Brain pericyte (primary cell): Measurements from ENCODE around the gene RPS26.
"Not testable (repeated sequence)": the region's sequence is repeated elsewhere in the genome, so short reads cannot be mapped to it uniquely, and the experiment has no call there.

Source experiments
- DNase-seq: peaks from one replicate; pipeline ENCODE4 v3.0.0-alpha.2; 2012; ENCODE audit warnings: low read depth, low spot score

Gene RPS26

GRCh38 chr12:56021889-56022497 is 19.7 kb upstream of the RPS26 start:
- DNase-seq, result no peak

GRCh38 chr12:56028511-56029165 is 13.1 kb upstream of the RPS26 start:
- DNase-seq, result no peak

GRCh38 chr12:56029166-56029519 is 12.6 kb upstream of the RPS26 start:
- DNase-seq, result no peak

- no peak for DNase-seq
These were observed 11.9 kb upstream of the RPS26 start for GRCh38 chr12:56029666-56030293.

GRCh38 chr12:56031987-56032386 is 9.7 kb upstream of the RPS26 start:
- no peak for DNase-seq

GRCh38 chr12:56034586-56035332 is 7.0 kb upstream of the RPS26 start:
- DNase-seq, result no peak

- no peak for DNase-seq
These were observed 4.6 kb upstream of the RPS26 start for GRCh38 chr12:56037161-56037560.

GRCh38 chr12:56038022-56038655 is 3.6 kb upstream of the RPS26 start:
- DNase-seq, result no peak

GRCh38 chr12:56040151-56040550 is 1.6 kb upstream of the RPS26 start:
- DNase-seq, result no peak

- no peak for DNase-seq
These were observed 661 bp upstream of the RPS26 start for GRCh38 chr12:56040963-56041551.

GRCh38 chr12:56042430-56042813 is 704 bp downstream of the RPS26 start:
- DNase-seq, result not testable (repeated sequence)

- DNase-seq, result no peak
These were observed 1.1 kb downstream of the RPS26 start for GRCh38 chr12:56042843-56043242.

GRCh38 chr12:56046027-56046780 is 4.5 kb downstream of the RPS26 start:
- DNase-seq, result no peak

- DNase-seq, result no peak
These were observed 11.7 kb downstream of the RPS26 start for GRCh38 chr12:56053407-56053893.

- DNase-seq, result not testable (repeated sequence)
These were observed 18.2 kb downstream of the RPS26 start for GRCh38 chr12:56059964-56060363.

GRCh38 chr12:56061982-56062381 is 20.3 kb downstream of the RPS26 start:
- no peak for DNase-seq

- no peak for DNase-seq
These were observed 21.3 kb downstream of the RPS26 start for GRCh38 chr12:56062996-56063395.

GRCh38 chr12:56071648-56072047 is 29.9 kb downstream of the RPS26 start:
- DNase-seq, result no peak

- no peak for DNase-seq
These were observed 32.7 kb downstream of the RPS26 start for GRCh38 chr12:56074396-56074795.

GRCh38 chr12:56077966-56078365 is 36.2 kb downstream of the RPS26 start:
- DNase-seq, result not testable (repeated sequence)

- no peak for DNase-seq
These were observed 36.7 kb downstream of the RPS26 start for GRCh38 chr12:56078427-56078826.
